Omental fat pad (tissue), 4 donors: ENCODE measurements around the gene GPR137. TPM values are rescaled to one million over a fixed set of nuclear protein-coding genes. Genes with fewer than 3 reads are reported as not detected.
"Not testable (repeated sequence)": the region's sequence is repeated elsewhere in the genome, so short reads cannot be mapped to it uniquely, and the experiment has no call there.

Experiments used
- ATAC-seq: fragments of 150-250 bp; one replicate; pipeline ENCODE4 v1.9.1; 2016; ENCODE audit warnings: mild to moderate bottlenecking, moderate library complexity; ENCODE audit not compliant: low FRiP score
- DNase-seq: peaks from one replicate; pipeline ENCODE4 v3.0.0-alpha.2; 2019; ENCODE audit warnings: low spot score
- CTCF ChIP-seq, 3 donors: fragments of 450-650 bp; IDR thresholded peaks; one replicate each; pipeline ENCODE4 v1.5.1; 2016 to 2017; ENCODE audit warnings: antibody characterized with exemption in 3 of 3, mild to moderate bottlenecking in 3 of 3, moderate library complexity in 2 of 3
- total RNA-seq, 4 donors: library from RNA; depleted of rRNA; stranded (reverse); fragments of >200 nt; gene quantifications; one replicate each; pipeline ENCODE4 v1.1.0, GENCODE V29; 2016

The GPR137 gene
- total RNA-seq, 4 donors from 2014 or later, result 8.2 to 20.6 (median 12.7) TPM

- no peak for TF ChIP-seq CTCF (IDR thresholded peaks at IDR 0.05)
- ATAC-seq, result no peak
- no peak for DNase-seq
Measured at GRCh38 chr11:64320556-64320955, 34.9 kb downstream of the GPR137 start.

GRCh38 chr11:64321026-64321425 lies 35.4 kb downstream of the GPR137 start:
- ATAC-seq, result no peak
- DNase-seq, result no peak
- no peak for TF ChIP-seq CTCF (IDR thresholded peaks at IDR 0.05)

GRCh38 chr11:64321533-64321932 lies 35.9 kb downstream of the GPR137 start:
- ATAC-seq (no peak), DNase-seq (no peak)
- no peak for TF ChIP-seq CTCF (IDR thresholded peaks at IDR 0.05)

- TF ChIP-seq CTCF (IDR thresholded peaks at IDR 0.05), result no peak
- DNase-seq, result no peak
- no peak for ATAC-seq
Measured at GRCh38 chr11:64322925-64323260, 37.2 kb downstream of the GPR137 start.

GRCh38 chr11:64323373-64323772 lies 37.7 kb downstream of the GPR137 start:
- no peak for ATAC-seq
- TF ChIP-seq CTCF (IDR thresholded peaks at IDR 0.05), result no peak
- DNase-seq, result no peak

GRCh38 chr11:64323984-64324383 lies 38.3 kb downstream of the GPR137 start:
- ATAC-seq, DNase-seq: not testable (repeated sequence)

- ATAC-seq (no peak), DNase-seq (no peak)
- TF ChIP-seq CTCF (IDR thresholded peaks at IDR 0.05), result no peak
Measured at GRCh38 chr11:64324692-64325469, 39.2 kb downstream of the GPR137 start.
